Thoracic aorta (tissue), 2 donors: ENCODE measurements around the gene TTLL8. TPM values are rescaled to one million over a fixed set of nuclear protein-coding genes. Genes with fewer than 3 reads are reported as not detected.

Experiments
- ATAC-seq: fragments of 150-250 bp; one replicate; pipeline ENCODE4 v1.8.0; 2017; ENCODE audit warnings: low read depth; ENCODE audit not compliant: insufficient number of reproducible peaks, low FRiP score
- DNase-seq: peaks from one replicate; pipeline ENCODE4 v3.0.0-alpha.2; 2020; ENCODE audit warnings: low spot score
- H3K27ac ChIP-seq, 2 donors: fragments of 200-600 bp; sonication (generic); 1 replicate in 1 of 2; 2 replicates in 1 of 2; pipeline ENCODE4 v1.5.1; 2016; ENCODE audit warnings: mild to moderate bottlenecking in 2 of 2, moderate library complexity in 2 of 2
- H3K27me3 ChIP-seq: fragments of 200-600 bp; sonication (generic); replicated peaks from 2 replicates; pipeline ENCODE4 v1.6.0; 2016; ENCODE audit warnings: mild to moderate bottlenecking; ENCODE audit not compliant: insufficient read depth
- H3K36me3 ChIP-seq: fragments of 200-600 bp; sonication (generic); one replicate; pipeline ENCODE4 v1.5.1; 2016
- H3K4me1 ChIP-seq, 2 donors: fragments of 200-600 bp; sonication (generic); 1 replicate in 1 of 2; 2 replicates in 1 of 2; pipeline versions ENCODE4 v1.5.1 to v1.6.0; 2016; ENCODE audit warnings: low read depth in 2 of 2, mild to moderate bottlenecking in 1 of 2; ENCODE audit not compliant: control insufficient read depth in 1 of 2
- H3K4me3 ChIP-seq: fragments of 200-600 bp; sonication (generic); 2 replicates; pipeline ENCODE4 v1.5.1; 2016; ENCODE audit warnings: mild to moderate bottlenecking
- H3K9me3 ChIP-seq: fragments of 200-600 bp; sonication (generic); 2 replicates; pipeline ENCODE4 v1.5.1; 2016
- CTCF ChIP-seq: fragments of 200-600 bp; sonication (generic); IDR thresholded peaks from one replicate; pipeline ENCODE4 v1.5.1; 2019; ENCODE audit warnings: antibody characterized with exemption
- total RNA-seq, 2 donors: library from RNA; depleted of rRNA; stranded (reverse); fragments of >200 nt; gene quantifications; one replicate each; pipeline versions ENCODE4 v1.1.0 to v1.2.3, GENCODE V29; 2016

TTLL8 gene
- total RNA-seq, 2 donors from 2014 or later: not detected

GRCh38 chr22:50064453-50064852, 6.4 kb upstream of the TTLL8 start:
- ATAC-seq (no peak), DNase-seq (no peak)
- Histone ChIP-seq H3K4me3 (no peak overlapping the region), H3K27ac (no peak overlapping the region), H3K4me1 (peaks cover 0 to 6% of the 10 kb centered on the region in 2 donors), H3K9me3 (no peaks in the 10 kb centered on the region), H3K36me3 (no peaks in the 10 kb centered on the region), H3K27me3 (no peaks in the 10 kb centered on the region)
- no peak for TF ChIP-seq CTCF

GRCh38 chr22:50063589-50064393, 5.7 kb upstream of the TTLL8 start:
- Histone ChIP-seq H3K36me3 (no peaks in the 10 kb centered on the region), H3K4me1 (peaks cover 3 to 12% of the 10 kb centered on the region in 2 donors), H3K27ac (no peak overlapping the region), H3K27me3 (no peaks in the 10 kb centered on the region), H3K9me3 (no peaks in the 10 kb centered on the region), H3K4me3 (no peak overlapping the region)
- DNase-seq (no peak), ATAC-seq (no peak)
- no peak for TF ChIP-seq CTCF

GRCh38 chr22:50062509-50063135, 4.5 kb upstream of the TTLL8 start:
- DNase-seq: no peak

GRCh38 chr22:50061824-50062355, 3.8 kb upstream of the TTLL8 start:
- Histone ChIP-seq H3K27me3 (no peaks in the 10 kb centered on the region), H3K36me3 (no peaks in the 10 kb centered on the region), H3K27ac (no peak overlapping the region), H3K4me3 (no peak overlapping the region), H3K4me1 (peaks cover 7 to 17% of the 10 kb centered on the region in 2 donors), H3K9me3 (no peaks in the 10 kb centered on the region)
- TF ChIP-seq CTCF: no peak
- no peak for ATAC-seq
- DNase-seq: no peak

More at GRCh38 chr22:50062509-50063135, 4.5 kb upstream of the TTLL8 start:
- no peaks in the 10 kb centered on the region for H3K27me3 ChIP-seq
- no peak for TF ChIP-seq CTCF
- peaks cover 7 to 17% of the 10 kb centered on the region in 2 donors for H3K4me1 ChIP-seq
- no peak overlapping the region for H3K4me3 ChIP-seq
- no peaks in the 10 kb centered on the region for H3K9me3 ChIP-seq
- H3K36me3 ChIP-seq: no peaks in the 10 kb centered on the region
- no peak for ATAC-seq
- no peak overlapping the region for H3K27ac ChIP-seq

- TF ChIP-seq CTCF: no peak
- ATAC-seq: no peak
- H3K36me3 ChIP-seq: no peaks in the 10 kb centered on the region
- no peaks in the 10 kb centered on the region for H3K9me3 ChIP-seq
- no peak overlapping the region for H3K27ac ChIP-seq
- H3K4me3 ChIP-seq: no peak overlapping the region
- H3K4me1 ChIP-seq: peaks cover 7 to 17% of the 10 kb centered on the region in 2 donors
- no peak for DNase-seq
- H3K27me3 ChIP-seq: no peaks in the 10 kb centered on the region
These were observed 3.2 kb upstream of the TTLL8 start for GRCh38 chr22:50061141-50061823.
